Measurements from ENCODE around the gene PCDHGB6. TPM values are rescaled to one million over a fixed set of nuclear protein-coding genes. Genes with fewer than 3 reads are reported as not detected.
"Not testable (repeated sequence)": the region's sequence is repeated elsewhere in the genome, so short reads cannot be mapped to it uniquely, and the experiment has no call there.

Gene PCDHGB6
- polyA plus RNA-seq, 4 donors, result 6.2 to 12.1 (median 8.4) TPM

- not testable (repeated sequence) for DNase-seq (ENCODE audit: low read depth in 4 of 4, low spot score in 3 of 4)
Observed at GRCh38 chr5:141387557-141388311, 20.1 kb upstream of the PCDHGB6 start, which contains the start of gene PCDHGB4. TSS of gene PCDHGB4 (plus strand) at chr5:141387698. CDS start at chr5:141387885, 187 bp downstream.

DNA sequence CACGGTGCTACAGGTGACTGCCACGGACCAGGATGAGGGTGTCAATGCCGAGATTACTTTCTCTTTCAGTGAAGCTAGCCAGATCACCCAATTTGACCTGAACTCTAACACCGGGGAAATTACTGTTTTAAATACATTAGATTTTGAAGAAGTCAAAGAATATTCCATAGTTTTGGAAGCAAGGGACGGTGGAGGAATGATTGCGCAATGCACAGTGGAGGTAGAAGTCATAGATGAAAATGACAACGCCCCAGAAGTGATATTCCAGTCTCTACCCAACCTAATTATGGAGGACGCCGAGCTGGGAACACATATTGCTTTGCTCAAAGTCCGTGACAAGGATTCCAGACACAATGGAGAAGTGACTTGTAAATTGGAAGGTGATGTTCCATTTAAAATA, 19.2 kb upstream of the PCDHGB6 start:
- DNase-seq (ENCODE audit: low read depth in 4 of 4, low spot score in 3 of 4), result no peak

DNA sequence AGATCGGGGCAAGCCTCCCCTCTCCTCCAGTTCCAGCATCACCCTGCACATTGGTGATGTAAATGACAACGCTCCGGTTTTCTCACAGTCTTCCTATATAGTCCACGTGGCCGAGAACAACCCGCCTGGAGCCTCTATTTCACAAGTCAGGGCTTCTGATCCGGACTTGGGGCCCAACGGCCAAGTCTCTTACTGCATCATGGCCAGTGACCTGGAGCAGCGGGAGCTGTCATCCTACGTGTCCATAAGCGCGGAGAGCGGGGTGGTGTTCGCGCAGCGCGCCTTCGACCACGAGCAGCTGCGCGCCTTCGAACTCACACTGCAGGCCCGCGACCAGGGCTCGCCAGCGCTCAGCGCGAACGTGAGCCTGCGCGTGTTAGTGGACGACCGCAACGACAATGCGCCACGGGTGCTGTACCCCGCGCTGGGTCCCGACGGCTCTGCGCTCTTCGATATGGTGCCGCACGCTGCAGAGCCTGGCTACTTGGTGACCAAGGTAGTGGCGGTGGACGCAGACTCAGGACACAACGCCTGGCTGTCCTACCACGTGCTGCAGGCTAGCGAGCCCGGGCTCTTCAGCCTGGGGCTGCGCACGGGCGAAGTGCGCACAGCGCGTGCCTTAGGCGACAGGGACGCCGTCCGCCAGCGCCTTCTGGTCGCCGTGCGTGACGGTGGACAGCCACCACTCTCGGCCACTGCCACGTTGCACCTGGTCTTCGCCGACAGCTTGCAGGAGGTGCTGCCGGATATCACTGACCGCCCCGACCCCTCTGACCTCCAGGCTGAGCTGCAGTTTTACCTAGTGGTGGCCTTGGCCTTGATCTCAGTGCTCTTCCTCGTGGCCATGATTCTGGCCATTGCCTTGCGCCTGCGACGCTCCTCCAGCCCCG, 18.4 kb upstream of the PCDHGB6 start:
- no peak for DNase-seq (ENCODE audit: low read depth in 4 of 4, low spot score in 3 of 4)

DNA sequence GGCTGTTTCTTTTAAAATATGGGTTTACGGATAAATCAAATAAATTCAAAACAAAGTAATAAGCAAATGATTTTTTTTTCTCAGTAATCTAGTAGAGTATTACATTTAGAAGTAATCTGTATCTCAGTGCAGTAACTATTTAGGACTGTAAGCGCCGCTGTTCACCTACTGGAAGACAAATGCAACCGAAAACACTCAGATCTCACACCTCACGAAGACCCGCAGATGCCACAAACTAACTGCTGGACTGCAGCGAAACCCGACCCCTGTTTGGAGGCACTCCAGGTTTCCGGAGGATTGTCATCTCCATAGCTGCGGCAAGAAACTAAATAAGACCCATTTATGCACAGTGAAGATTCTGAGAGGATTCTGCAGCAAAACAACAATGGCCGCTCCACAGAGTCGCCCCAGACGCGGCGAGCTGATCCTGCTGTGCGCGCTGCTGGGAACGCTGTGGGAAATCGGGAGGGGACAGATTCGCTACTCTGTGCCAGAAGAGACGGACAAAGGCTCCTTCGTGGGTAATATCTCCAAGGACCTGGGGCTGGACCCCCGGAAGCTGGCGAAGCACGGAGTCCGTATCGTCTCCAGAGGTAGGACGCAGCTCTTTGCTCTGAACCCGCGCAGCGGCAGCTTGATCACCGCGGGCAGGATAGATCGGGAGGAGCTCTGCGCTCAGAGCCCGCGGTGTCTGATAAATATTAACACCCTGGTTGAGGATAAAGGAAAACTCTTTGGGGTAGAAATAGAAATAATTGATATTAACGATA, 15.2 kb upstream of the PCDHGB6 start, which contains the start of gene PCDHGA8:
Gene PCDHGA8 (plus strand): TSS at position 205 of the 770 bp plus-strand sequence. CDS start 181 bp downstream, at position 386.
- no peak for DNase-seq (ENCODE audit: low read depth in 4 of 4, low spot score in 3 of 4)

GRCh38 chr5:141393267-141393666, 14.6 kb upstream of the PCDHGB6 start:
- no peak for DNase-seq (ENCODE audit: low read depth in 4 of 4, low spot score in 3 of 4)

- DNase-seq (ENCODE audit: low read depth in 4 of 4, low spot score in 3 of 4), result not testable (repeated sequence)
Observed at GRCh38 chr5:141394401-141395187, 13.2 kb upstream of the PCDHGB6 start.

- DNase-seq (ENCODE audit: low read depth in 4 of 4, low spot score in 3 of 4), result not testable (repeated sequence)
Observed at GRCh38 chr5:141397756-141398551, 9.9 kb upstream of the PCDHGB6 start, which contains the start of gene PCDHGB5. TSS of gene PCDHGB5 (plus strand) at chr5:141397947. CDS start at chr5:141398128, 181 bp downstream.

DNA sequence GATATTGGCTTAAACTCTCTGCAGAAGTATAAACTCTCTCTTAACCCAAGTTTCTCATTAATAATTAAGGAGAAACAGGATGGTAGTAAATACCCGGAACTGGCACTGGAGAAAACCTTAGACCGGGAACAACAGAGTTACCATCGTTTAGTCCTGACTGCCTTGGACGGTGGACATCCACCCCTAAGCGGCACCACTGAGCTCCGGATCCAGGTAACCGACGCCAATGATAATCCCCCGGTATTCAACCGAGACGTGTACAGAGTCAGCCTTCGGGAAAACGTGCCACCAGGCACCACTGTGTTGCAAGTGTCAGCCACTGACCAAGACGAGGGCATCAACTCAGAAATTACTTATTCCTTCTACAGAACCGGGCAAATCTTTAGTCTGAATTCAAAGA, 9.2 kb upstream of the PCDHGB6 start:
- no peak for DNase-seq (ENCODE audit: low read depth in 4 of 4, low spot score in 3 of 4)

GRCh38 chr5:141399555-141400258, 8.1 kb upstream of the PCDHGB6 start:
- DNase-seq (ENCODE audit: low read depth in 4 of 4, low spot score in 3 of 4), result no peak

GRCh38 chr5:141402553-141403243, 5.1 kb upstream of the PCDHGB6 start, which contains the start of gene PCDHGA9:
TSS of gene PCDHGA9 (plus strand) at chr5:141402778. CDS start at chr5:141402953, 175 bp downstream.
- no peak for DNase-seq (ENCODE audit: low read depth in 4 of 4, low spot score in 3 of 4)

DNA sequence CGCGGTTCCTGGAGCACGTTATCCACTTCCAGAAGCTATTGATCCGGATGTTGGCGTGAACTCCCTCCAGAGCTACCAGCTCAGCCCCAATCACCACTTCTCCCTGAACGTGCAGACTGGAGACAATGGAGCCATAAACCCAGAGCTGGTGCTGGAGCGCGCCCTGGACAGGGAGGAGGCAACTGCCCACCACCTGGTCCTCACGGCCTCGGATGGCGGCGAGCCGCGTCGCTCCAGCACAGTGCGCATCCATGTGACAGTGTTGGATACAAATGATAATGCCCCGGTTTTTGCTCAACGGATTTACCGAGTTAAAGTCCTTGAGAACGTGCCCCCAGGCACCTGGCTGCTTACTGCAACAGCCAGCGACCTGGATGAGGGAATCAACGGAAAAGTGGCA, 4.4 kb upstream of the PCDHGB6 start:
- no peak for DNase-seq (ENCODE audit: low read depth in 4 of 4, low spot score in 3 of 4)

- DNase-seq (ENCODE audit: low read depth in 4 of 4, low spot score in 3 of 4), result no peak
Observed at GRCh38 chr5:141409598-141410306, 1.9 kb downstream of the PCDHGB6 start.

DNA sequence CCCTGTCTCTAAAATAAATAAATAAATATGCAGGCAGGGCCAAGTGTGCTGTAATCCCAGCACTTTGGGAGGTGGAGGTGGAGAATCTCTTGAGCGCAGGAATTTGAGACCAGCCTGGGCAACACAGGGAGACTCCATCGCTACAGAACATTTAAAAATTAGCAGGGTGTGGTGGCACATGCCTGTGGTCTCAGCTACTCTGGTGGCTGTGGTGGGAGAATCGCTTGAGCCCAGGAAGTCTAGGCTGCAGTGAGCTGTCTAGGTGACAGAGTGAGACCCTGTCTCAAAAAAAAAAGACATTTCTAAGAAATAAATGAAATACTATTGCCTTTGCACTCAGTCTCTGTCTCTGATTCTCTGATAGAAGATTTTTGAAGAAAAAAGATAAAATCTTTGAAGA, 3.8 kb downstream of the PCDHGB6 start:
- no peak for DNase-seq (ENCODE audit: low read depth in 4 of 4, low spot score in 3 of 4)

DNA sequence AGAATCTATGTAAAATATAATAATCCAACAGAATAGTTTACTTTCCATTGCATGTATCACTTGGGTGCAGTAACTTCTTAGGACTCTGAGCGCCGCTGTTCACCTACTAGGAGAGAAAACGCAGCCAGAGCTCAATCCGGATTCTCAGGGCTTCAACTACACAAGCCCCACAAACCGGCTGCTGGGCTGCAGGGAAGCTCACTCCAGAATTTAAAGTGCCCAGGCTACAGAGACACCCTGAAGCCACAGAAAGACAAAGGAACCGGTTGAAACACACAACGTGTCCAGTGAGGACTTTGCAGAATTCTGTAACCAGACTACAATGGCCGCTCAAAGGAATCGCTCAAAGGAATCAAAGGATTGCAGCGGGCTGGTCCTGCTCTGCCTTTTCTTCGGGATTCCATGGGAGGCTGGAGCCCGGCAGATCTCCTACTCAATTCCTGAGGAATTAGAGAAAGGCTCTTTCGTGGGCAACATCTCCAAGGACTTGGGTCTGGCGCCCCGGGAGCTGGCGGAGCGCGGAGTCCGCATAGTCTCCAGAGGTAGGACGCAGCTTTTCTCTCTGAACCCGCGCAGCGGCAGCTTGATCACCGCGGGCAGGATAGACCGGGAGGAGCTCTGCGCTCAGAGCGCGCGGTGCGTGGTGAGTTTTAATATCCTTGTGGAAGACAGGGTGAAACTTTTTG, 5.2 kb downstream of the PCDHGB6 start, which contains the start of gene PCDHGA10:
Gene PCDHGA10 (plus strand): TSS at position 134 of the 686 bp plus-strand sequence. CDS start 189 bp downstream, at position 323.
- no peak for DNase-seq (ENCODE audit: low read depth in 4 of 4, low spot score in 3 of 4)

DNA sequence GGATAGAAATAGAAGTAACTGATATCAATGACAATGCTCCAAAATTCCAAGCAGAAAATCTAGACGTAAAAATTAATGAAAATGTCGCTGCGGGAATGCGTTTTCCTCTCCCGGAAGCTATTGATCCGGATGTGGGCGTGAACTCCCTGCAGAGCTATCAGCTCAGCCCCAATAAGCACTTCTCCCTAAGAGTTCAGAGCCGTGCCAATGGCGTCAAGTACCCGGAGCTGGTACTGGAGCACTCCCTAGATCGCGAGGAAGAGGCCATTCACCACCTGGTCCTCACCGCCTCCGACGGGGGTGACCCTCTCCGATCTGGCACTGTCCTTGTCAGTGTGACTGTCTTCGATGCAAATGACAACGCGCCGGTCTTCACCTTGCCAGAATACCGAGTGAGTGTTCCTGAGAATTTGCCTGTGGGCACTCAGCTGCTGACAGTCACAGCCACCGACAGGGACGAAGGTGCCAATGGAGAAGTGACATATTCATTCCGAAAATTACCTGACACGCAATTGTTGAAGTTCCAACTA, 5.8 kb downstream of the PCDHGB6 start:
- no peak for DNase-seq (ENCODE audit: low read depth in 4 of 4, low spot score in 3 of 4)
